Measurements from ENCODE around the gene FIGN.

Gene FIGN

GRCh38 chr2:163767097-163767496 lies 31.3 kb upstream of the FIGN start:
- Histone ChIP-seq H3K36me3 (ENCODE audit: control insufficient read depth in 1 of 2, insufficient read depth in 2 of 2, low read length in 2 of 2) (no peaks in the 10 kb centered on the region), H3K27me3 (ENCODE audit: control insufficient read depth in 1 of 2, insufficient read depth in 2 of 2, low read length in 2 of 2) (no peaks in the 10 kb centered on the region), H3K9me3 (ENCODE audit: control insufficient read depth in 1 of 2, low read length in 2 of 2) (no peaks in the 10 kb centered on the region), H3K27ac (ENCODE audit: low read depth, low read length) (no peak overlapping the region), H3K9ac (ENCODE audit: low read depth in 1 of 2, low read length in 2 of 2) (no peak overlapping the region), H3K4me1 (ENCODE audit: control insufficient read depth in 1 of 2, insufficient read depth in 2 of 2, low read length in 2 of 2) (no peaks in the 10 kb centered on the region), H3K4me3 (ENCODE audit: low read depth in 1 of 2, low read length in 2 of 2) (no peak overlapping the region)

GRCh38 chr2:163764566-163764965 lies 28.8 kb upstream of the FIGN start:
- no peak overlapping the region for H3K4me3 ChIP-seq (ENCODE audit: low read depth in 1 of 2, low read length in 2 of 2)
- H3K36me3 ChIP-seq (ENCODE audit: control insufficient read depth in 1 of 2, insufficient read depth in 2 of 2, low read length in 2 of 2) = no peaks in the 10 kb centered on the region
- no peak overlapping the region for H3K9ac ChIP-seq (ENCODE audit: low read depth in 1 of 2, low read length in 2 of 2)
- no peaks in the 10 kb centered on the region for H3K9me3 ChIP-seq (ENCODE audit: control insufficient read depth in 1 of 2, low read length in 2 of 2)
- no peaks in the 10 kb centered on the region for H3K4me1 ChIP-seq (ENCODE audit: control insufficient read depth in 1 of 2, insufficient read depth in 2 of 2, low read length in 2 of 2)
- no peak overlapping the region for H3K27ac ChIP-seq (ENCODE audit: low read depth, low read length)
- no peaks in the 10 kb centered on the region for H3K27me3 ChIP-seq (ENCODE audit: control insufficient read depth in 1 of 2, insufficient read depth in 2 of 2, low read length in 2 of 2)

GRCh38 chr2:163759013-163759412 lies 23.2 kb upstream of the FIGN start:
- Histone ChIP-seq H3K9ac (ENCODE audit: low read depth in 1 of 2, low read length in 2 of 2) (no peak overlapping the region), H3K36me3 (ENCODE audit: control insufficient read depth in 1 of 2, insufficient read depth in 2 of 2, low read length in 2 of 2) (no peaks in the 10 kb centered on the region), H3K27ac (ENCODE audit: low read depth, low read length) (no peak overlapping the region), H3K4me3 (ENCODE audit: low read depth in 1 of 2, low read length in 2 of 2) (no peak overlapping the region), H3K27me3 (ENCODE audit: control insufficient read depth in 1 of 2, insufficient read depth in 2 of 2, low read length in 2 of 2) (no peaks in the 10 kb centered on the region), H3K4me1 (ENCODE audit: control insufficient read depth in 1 of 2, insufficient read depth in 2 of 2, low read length in 2 of 2) (no peaks in the 10 kb centered on the region), H3K9me3 (ENCODE audit: control insufficient read depth in 1 of 2, low read length in 2 of 2) (no peaks in the 10 kb centered on the region)

- Histone ChIP-seq H3K27me3 (ENCODE audit: control insufficient read depth in 1 of 2, insufficient read depth in 2 of 2, low read length in 2 of 2) (no peaks in the 10 kb centered on the region), H3K27ac (ENCODE audit: low read depth, low read length) (no peak overlapping the region), H3K36me3 (ENCODE audit: control insufficient read depth in 1 of 2, insufficient read depth in 2 of 2, low read length in 2 of 2) (no peaks in the 10 kb centered on the region), H3K9ac (ENCODE audit: low read depth in 1 of 2, low read length in 2 of 2) (no peak overlapping the region), H3K9me3 (ENCODE audit: control insufficient read depth in 1 of 2, low read length in 2 of 2) (no peaks in the 10 kb centered on the region), H3K4me3 (ENCODE audit: low read depth in 1 of 2, low read length in 2 of 2) (no peak overlapping the region), H3K4me1 (ENCODE audit: control insufficient read depth in 1 of 2, insufficient read depth in 2 of 2, low read length in 2 of 2) (no peaks in the 10 kb centered on the region)
Observed at GRCh38 chr2:163757814-163758213, 22.0 kb upstream of the FIGN start.

GRCh38 chr2:163756588-163756987 lies 20.8 kb upstream of the FIGN start:
- no peak overlapping the region for H3K4me3 ChIP-seq (ENCODE audit: low read depth in 1 of 2, low read length in 2 of 2)
- H3K27me3 ChIP-seq (ENCODE audit: control insufficient read depth in 1 of 2, insufficient read depth in 2 of 2, low read length in 2 of 2) = no peaks in the 10 kb centered on the region
- no peaks in the 10 kb centered on the region for H3K9me3 ChIP-seq (ENCODE audit: control insufficient read depth in 1 of 2, low read length in 2 of 2)
- no peaks in the 10 kb centered on the region for H3K36me3 ChIP-seq (ENCODE audit: control insufficient read depth in 1 of 2, insufficient read depth in 2 of 2, low read length in 2 of 2)
- no peak overlapping the region for H3K27ac ChIP-seq (ENCODE audit: low read depth, low read length)
- no peak overlapping the region for H3K9ac ChIP-seq (ENCODE audit: low read depth in 1 of 2, low read length in 2 of 2)
- no peaks in the 10 kb centered on the region for H3K4me1 ChIP-seq (ENCODE audit: control insufficient read depth in 1 of 2, insufficient read depth in 2 of 2, low read length in 2 of 2)

- Histone ChIP-seq H3K4me1 (ENCODE audit: control insufficient read depth in 1 of 2, insufficient read depth in 2 of 2, low read length in 2 of 2) (no peaks in the 10 kb centered on the region), H3K9me3 (ENCODE audit: control insufficient read depth in 1 of 2, low read length in 2 of 2) (no peaks in the 10 kb centered on the region), H3K4me3 (ENCODE audit: low read depth in 1 of 2, low read length in 2 of 2) (no peak overlapping the region), H3K27ac (ENCODE audit: low read depth, low read length) (no peak overlapping the region), H3K27me3 (ENCODE audit: control insufficient read depth in 1 of 2, insufficient read depth in 2 of 2, low read length in 2 of 2) (no peaks in the 10 kb centered on the region), H3K9ac (ENCODE audit: low read depth in 1 of 2, low read length in 2 of 2) (no peak overlapping the region), H3K36me3 (ENCODE audit: control insufficient read depth in 1 of 2, insufficient read depth in 2 of 2, low read length in 2 of 2) (no peaks in the 10 kb centered on the region)
Observed at GRCh38 chr2:163755366-163755765, 19.6 kb upstream of the FIGN start.

GRCh38 chr2:163753726-163754125 lies 17.9 kb upstream of the FIGN start:
- no peaks in the 10 kb centered on the region for H3K4me1 ChIP-seq (ENCODE audit: control insufficient read depth in 1 of 2, insufficient read depth in 2 of 2, low read length in 2 of 2)
- no peaks in the 10 kb centered on the region for H3K36me3 ChIP-seq (ENCODE audit: control insufficient read depth in 1 of 2, insufficient read depth in 2 of 2, low read length in 2 of 2)
- H3K27me3 ChIP-seq (ENCODE audit: control insufficient read depth in 1 of 2, insufficient read depth in 2 of 2, low read length in 2 of 2) = no peaks in the 10 kb centered on the region
- H3K4me3 ChIP-seq (ENCODE audit: low read depth in 1 of 2, low read length in 2 of 2) = no peak overlapping the region
- no peak overlapping the region for H3K9ac ChIP-seq (ENCODE audit: low read depth in 1 of 2, low read length in 2 of 2)
- H3K9me3 ChIP-seq (ENCODE audit: control insufficient read depth in 1 of 2, low read length in 2 of 2) = no peaks in the 10 kb centered on the region
- no peak overlapping the region for H3K27ac ChIP-seq (ENCODE audit: low read depth, low read length)

- Histone ChIP-seq H3K4me1 (ENCODE audit: control insufficient read depth in 1 of 2, insufficient read depth in 2 of 2, low read length in 2 of 2) (no peaks in the 10 kb centered on the region), H3K27me3 (ENCODE audit: control insufficient read depth in 1 of 2, insufficient read depth in 2 of 2, low read length in 2 of 2) (no peaks in the 10 kb centered on the region), H3K36me3 (ENCODE audit: control insufficient read depth in 1 of 2, insufficient read depth in 2 of 2, low read length in 2 of 2) (no peaks in the 10 kb centered on the region), H3K4me3 (ENCODE audit: low read depth in 1 of 2, low read length in 2 of 2) (no peak overlapping the region), H3K9ac (ENCODE audit: low read depth in 1 of 2, low read length in 2 of 2) (no peak overlapping the region), H3K9me3 (ENCODE audit: control insufficient read depth in 1 of 2, low read length in 2 of 2) (no peaks in the 10 kb centered on the region), H3K27ac (ENCODE audit: low read depth, low read length) (no peak overlapping the region)
Observed at GRCh38 chr2:163752267-163752666, 16.5 kb upstream of the FIGN start.

- Histone ChIP-seq H3K4me1 (ENCODE audit: control insufficient read depth in 1 of 2, insufficient read depth in 2 of 2, low read length in 2 of 2) (no peaks in the 10 kb centered on the region), H3K36me3 (ENCODE audit: control insufficient read depth in 1 of 2, insufficient read depth in 2 of 2, low read length in 2 of 2) (no peaks in the 10 kb centered on the region), H3K4me3 (ENCODE audit: low read depth in 1 of 2, low read length in 2 of 2) (no peak overlapping the region), H3K9ac (ENCODE audit: low read depth in 1 of 2, low read length in 2 of 2) (no peak overlapping the region), H3K9me3 (ENCODE audit: control insufficient read depth in 1 of 2, low read length in 2 of 2) (no peaks in the 10 kb centered on the region), H3K27ac (ENCODE audit: low read depth, low read length) (no peak overlapping the region), H3K27me3 (ENCODE audit: control insufficient read depth in 1 of 2, insufficient read depth in 2 of 2, low read length in 2 of 2) (no peaks in the 10 kb centered on the region)
Observed at GRCh38 chr2:163751696-163752095, 15.9 kb upstream of the FIGN start.

- no peak overlapping the region for H3K4me3 ChIP-seq (ENCODE audit: low read depth in 1 of 2, low read length in 2 of 2)
- no peaks in the 10 kb centered on the region for H3K9me3 ChIP-seq (ENCODE audit: control insufficient read depth in 1 of 2, low read length in 2 of 2)
- no peak overlapping the region for H3K9ac ChIP-seq (ENCODE audit: low read depth in 1 of 2, low read length in 2 of 2)
- no peak overlapping the region for H3K27ac ChIP-seq (ENCODE audit: low read depth, low read length)
- no peaks in the 10 kb centered on the region for H3K4me1 ChIP-seq (ENCODE audit: control insufficient read depth in 1 of 2, insufficient read depth in 2 of 2, low read length in 2 of 2)
- no peaks in the 10 kb centered on the region for H3K27me3 ChIP-seq (ENCODE audit: control insufficient read depth in 1 of 2, insufficient read depth in 2 of 2, low read length in 2 of 2)
- no peaks in the 10 kb centered on the region for H3K36me3 ChIP-seq (ENCODE audit: control insufficient read depth in 1 of 2, insufficient read depth in 2 of 2, low read length in 2 of 2)
Observed at GRCh38 chr2:163748420-163748819, 12.6 kb upstream of the FIGN start.

GRCh38 chr2:163741435-163741834 lies 5.6 kb upstream of the FIGN start:
- Histone ChIP-seq H3K4me1 (ENCODE audit: control insufficient read depth in 1 of 2, insufficient read depth in 2 of 2, low read length in 2 of 2) (no peaks in the 10 kb centered on the region), H3K4me3 (ENCODE audit: low read depth in 1 of 2, low read length in 2 of 2) (no peak overlapping the region), H3K9ac (ENCODE audit: low read depth in 1 of 2, low read length in 2 of 2) (no peak overlapping the region), H3K36me3 (ENCODE audit: control insufficient read depth in 1 of 2, insufficient read depth in 2 of 2, low read length in 2 of 2) (no peaks in the 10 kb centered on the region), H3K9me3 (ENCODE audit: control insufficient read depth in 1 of 2, low read length in 2 of 2) (no peaks in the 10 kb centered on the region), H3K27ac (ENCODE audit: low read depth, low read length) (no peak overlapping the region), H3K27me3 (ENCODE audit: control insufficient read depth in 1 of 2, insufficient read depth in 2 of 2, low read length in 2 of 2) (peaks cover 0 to 11% of the 10 kb centered on the region in 2 donors)
